ENCODE data around the gene SAMD3.
"Not testable (repeated sequence)": the region's sequence is repeated elsewhere in the genome, so short reads cannot be mapped to it uniquely, and the experiment has no call there.

SAMD3 gene

DNA sequence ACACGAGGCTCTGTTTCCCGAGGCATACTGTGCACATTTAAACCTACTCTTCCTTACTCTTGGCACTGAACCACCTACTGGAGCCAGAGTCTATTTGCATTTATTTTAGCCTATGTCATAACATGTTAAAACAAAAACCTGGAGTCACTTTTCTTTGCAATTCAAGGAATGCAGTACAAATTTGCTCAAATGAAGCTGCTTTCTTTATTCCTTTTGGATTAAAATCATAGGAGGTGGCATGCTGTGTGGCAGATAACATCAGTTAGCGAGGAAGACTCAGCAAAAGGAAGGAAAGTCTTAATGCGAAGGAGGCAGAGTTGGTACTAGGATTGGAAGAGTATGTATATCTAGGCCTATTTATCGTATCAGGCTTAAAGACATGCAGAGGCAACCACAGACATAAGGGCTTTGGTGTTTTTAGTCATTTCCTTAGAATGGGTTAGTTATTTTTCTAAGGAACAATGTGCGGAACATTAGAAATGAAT, 92.9 kb downstream of the SAMD3 start:
- no peak for DNase-seq (ENCODE audit: low spot score)

DNA sequence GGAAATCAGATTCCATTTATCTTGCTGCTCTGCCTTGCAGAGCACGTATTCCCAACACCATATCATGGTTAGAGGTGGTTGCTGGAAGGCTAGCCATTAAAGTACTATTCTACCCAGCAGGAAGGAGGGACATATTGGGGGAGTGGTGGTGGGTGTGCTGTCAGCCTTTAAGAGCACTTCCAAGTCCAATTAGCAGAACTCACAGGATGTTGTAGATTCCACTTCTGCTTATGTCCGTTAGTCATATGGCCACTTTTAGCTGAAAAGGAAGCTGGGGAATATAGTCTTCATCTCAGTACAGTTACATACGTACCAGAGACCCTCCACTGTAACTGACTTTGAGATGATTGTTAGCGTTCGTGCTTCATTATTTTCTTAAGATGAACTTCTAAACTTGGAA, 94.4 kb downstream of the SAMD3 start:
- DNase-seq (ENCODE audit: low spot score), result no peak

DNA sequence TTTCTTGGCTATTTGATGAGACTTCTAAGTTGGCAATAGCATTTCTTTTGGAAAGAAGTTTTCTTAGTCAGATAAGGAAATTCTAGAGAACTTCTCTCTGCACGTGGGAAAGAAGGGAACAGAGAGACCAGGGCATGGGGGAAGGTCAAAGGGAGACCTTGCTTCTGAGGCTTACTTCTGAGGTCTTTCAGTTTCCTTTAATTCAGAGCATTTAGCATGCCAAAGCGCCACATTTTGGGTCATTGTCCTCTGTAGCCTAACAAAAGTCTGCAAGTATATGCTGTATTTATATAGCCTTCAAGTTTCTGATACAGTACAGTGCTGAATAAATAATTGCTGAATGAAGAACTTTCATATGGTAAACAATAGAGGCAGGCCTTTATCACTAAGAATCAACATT, 95.6 kb downstream of the SAMD3 start:
- DNase-seq (ENCODE audit: low spot score), result no peak

GRCh38 chr6:130122243-130122642, 100.5 kb downstream of the SAMD3 start:
- DNase-seq (ENCODE audit: low spot score), result no peak

DNA sequence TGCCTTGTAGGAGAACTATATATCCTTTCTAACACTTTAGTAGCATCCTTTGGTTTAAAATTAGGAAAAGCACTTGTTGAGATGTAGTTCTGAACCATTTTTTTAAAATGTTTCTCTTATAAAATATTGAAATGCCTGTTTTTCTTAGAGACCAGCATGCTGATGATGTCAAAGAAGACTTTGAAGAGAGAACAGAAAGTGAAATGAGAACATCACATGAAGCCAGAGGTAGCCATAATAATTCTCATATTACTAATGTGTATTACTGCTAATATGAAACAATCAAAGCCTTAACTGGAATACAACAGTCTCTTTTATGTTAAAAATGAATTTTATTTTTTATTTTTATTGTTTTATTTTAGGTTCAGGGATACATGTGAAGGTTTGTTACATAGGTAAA, 102.0 kb downstream of the SAMD3 start:
- DNase-seq (ENCODE audit: low spot score), result no peak

DNA sequence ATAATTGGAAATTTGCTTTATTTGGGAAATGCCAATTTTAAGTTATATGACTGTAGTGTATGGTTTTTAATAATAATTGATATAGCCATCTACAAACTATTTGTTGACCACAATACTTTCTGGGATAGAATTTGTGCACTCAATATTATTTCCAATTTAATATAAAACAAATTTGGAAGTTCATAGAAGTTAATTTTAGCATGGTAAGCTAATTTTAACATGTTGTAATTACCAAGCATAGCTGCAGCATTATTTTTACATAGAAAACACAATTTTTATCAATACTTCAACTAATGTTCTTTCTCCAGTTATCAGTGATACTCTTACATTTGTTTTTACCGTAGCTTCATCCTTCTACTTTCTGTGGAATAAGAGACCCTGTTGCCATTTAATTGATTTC, 103.5 kb downstream of the SAMD3 start:
- no peak for DNase-seq (ENCODE audit: low spot score)

- no peak for DNase-seq (ENCODE audit: low spot score)
Measured at GRCh38 chr6:130118236-130118635, 104.5 kb downstream of the SAMD3 start.

GRCh38 chr6:130117187-130117701, 105.5 kb downstream of the SAMD3 start:
- not testable (repeated sequence) for DNase-seq (ENCODE audit: low spot score)

GRCh38 chr6:130116273-130116672, 106.5 kb downstream of the SAMD3 start:
- no peak for DNase-seq (ENCODE audit: low spot score)

GRCh38 chr6:130115036-130115435, 107.7 kb downstream of the SAMD3 start:
- no peak for DNase-seq (ENCODE audit: low spot score)

DNA sequence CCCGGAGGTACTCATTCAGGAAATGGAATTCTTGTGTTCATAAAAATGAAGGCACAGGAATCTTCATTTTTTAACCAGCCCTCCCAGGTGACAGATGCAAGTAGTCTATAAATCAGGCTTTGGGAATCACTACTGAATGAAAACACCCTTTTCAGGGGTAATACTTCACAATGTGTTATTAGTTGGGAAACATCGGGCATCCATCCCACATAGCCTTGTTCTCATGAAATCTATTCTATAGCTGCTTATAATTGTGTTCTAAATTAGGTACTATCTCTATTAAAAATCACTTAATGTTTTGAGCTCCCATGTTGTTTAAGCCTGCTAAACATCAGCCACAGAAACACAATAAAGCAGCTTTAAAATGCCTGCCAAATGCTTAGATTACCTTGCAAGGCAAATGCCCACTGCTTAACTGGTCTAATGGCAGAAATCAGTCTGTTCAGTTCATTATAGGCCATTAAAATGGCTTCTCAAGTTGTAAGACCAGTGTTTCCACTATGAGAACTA, 109.5 kb downstream of the SAMD3 start:
- DNase-seq (ENCODE audit: low spot score), result no peak

- DNase-seq (ENCODE audit: low spot score), result no peak
Measured at GRCh38 chr6:130111031-130111430, 111.7 kb downstream of the SAMD3 start.

- no peak for DNase-seq (ENCODE audit: low spot score)
Measured at GRCh38 chr6:130107710-130108109, 115.0 kb downstream of the SAMD3 start.

- no peak for DNase-seq (ENCODE audit: low spot score)
Measured at GRCh38 chr6:130105996-130106704, 116.6 kb downstream of the SAMD3 start.

GRCh38 chr6:130099119-130099518, 123.6 kb downstream of the SAMD3 start:
- no peak for DNase-seq (ENCODE audit: low spot score)

DNA sequence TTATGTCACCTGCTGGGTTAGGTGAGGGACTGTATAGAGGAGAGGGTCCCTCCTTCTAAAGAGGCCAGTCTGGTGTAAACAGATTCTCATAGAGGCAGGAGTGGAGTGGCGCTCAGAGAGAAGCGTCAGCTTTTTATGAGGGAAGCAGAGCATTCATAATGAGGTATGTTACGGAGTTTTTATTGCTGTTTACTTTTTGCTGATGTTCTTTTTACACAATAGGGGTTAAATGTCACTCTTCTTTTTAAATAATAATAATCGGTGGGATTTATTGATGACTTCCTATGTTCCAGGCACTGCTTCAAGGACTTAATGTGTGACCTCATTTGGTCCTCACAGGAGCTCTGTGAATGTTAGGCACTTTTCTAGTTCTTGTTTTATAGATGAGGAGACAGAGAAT, 124.4 kb downstream of the SAMD3 start:
- DNase-seq (ENCODE audit: low spot score), result no peak

All from ecto neural progenitor cell (in vitro differentiated cells).